GM18517 (cell line): ENCODE results near the gene GDPGP1.
"Not testable (repeated sequence)": the region's sequence is repeated elsewhere in the genome, so short reads cannot be mapped to it uniquely, and the experiment has no call there.

Experiments used
- ATAC-seq: cut with Tn5 transposase; IDR thresholded peaks from one replicate; pipeline ENCODE4 v1.9.1; 2021; ENCODE audit warnings: mild to moderate bottlenecking, moderate library complexity; ENCODE audit not compliant: unreplicated experiment

Gene GDPGP1

GRCh38 chr15:90234096-90234988 lies at the start of gene GDPGP1:
Gene GDPGP1, plus strand, starts transcription at chr15:90234209. Its CDS starts 6,700 bp downstream, at chr15:90240909.
- peak; percentile 73 for ATAC-seq

- ATAC-seq: peak; percentile 49
Observed at GRCh38 chr15:90184786-90185704, 49.0 kb upstream of the GDPGP1 start.

GRCh38 chr15:90187257-90187868 lies 46.6 kb upstream of the GDPGP1 start:
- ATAC-seq: no peak

GRCh38 chr15:90188065-90188464 lies 45.9 kb upstream of the GDPGP1 start:
- ATAC-seq: not testable (repeated sequence)

- no peak for ATAC-seq
Observed at GRCh38 chr15:90188914-90189748, 44.9 kb upstream of the GDPGP1 start.

- no peak for ATAC-seq
Observed at GRCh38 chr15:90189781-90190467, 44.1 kb upstream of the GDPGP1 start.

- ATAC-seq: no peak
Observed at GRCh38 chr15:90190606-90191343, 43.2 kb upstream of the GDPGP1 start.

GRCh38 chr15:90191344-90191687 lies 42.7 kb upstream of the GDPGP1 start:
- no peak for ATAC-seq

GRCh38 chr15:90191794-90192509 lies 42.1 kb upstream of the GDPGP1 start:
- peak; percentile 69 for ATAC-seq

- no peak for ATAC-seq
Observed at GRCh38 chr15:90192961-90193786, 40.8 kb upstream of the GDPGP1 start.

GRCh38 chr15:90194655-90195054 lies 39.4 kb upstream of the GDPGP1 start:
- no peak for ATAC-seq

GRCh38 chr15:90200534-90201129 lies 33.4 kb upstream of the GDPGP1 start:
- ATAC-seq: no peak

GRCh38 chr15:90201130-90201943 lies 32.7 kb upstream of the GDPGP1 start, which contains the start of gene SEMA4B:
Gene SEMA4B, plus strand, starts transcription at chr15:90201330. Its CDS starts 249 bp downstream, at chr15:90201579.
- peak; percentile 85 for ATAC-seq

GRCh38 chr15:90201944-90202375 lies 32.0 kb upstream of the GDPGP1 start:
- no peak for ATAC-seq

GRCh38 chr15:90202929-90203328 lies 31.1 kb upstream of the GDPGP1 start:
- ATAC-seq: no peak

GRCh38 chr15:90203473-90203872 lies 30.5 kb upstream of the GDPGP1 start:
- no peak for ATAC-seq
